ENCODE results near the gene PPP2CA.
"Not testable (repeated sequence)": the region's sequence is repeated elsewhere in the genome, so short reads cannot be mapped to it uniquely, and the experiment has no call there.

DNA sequence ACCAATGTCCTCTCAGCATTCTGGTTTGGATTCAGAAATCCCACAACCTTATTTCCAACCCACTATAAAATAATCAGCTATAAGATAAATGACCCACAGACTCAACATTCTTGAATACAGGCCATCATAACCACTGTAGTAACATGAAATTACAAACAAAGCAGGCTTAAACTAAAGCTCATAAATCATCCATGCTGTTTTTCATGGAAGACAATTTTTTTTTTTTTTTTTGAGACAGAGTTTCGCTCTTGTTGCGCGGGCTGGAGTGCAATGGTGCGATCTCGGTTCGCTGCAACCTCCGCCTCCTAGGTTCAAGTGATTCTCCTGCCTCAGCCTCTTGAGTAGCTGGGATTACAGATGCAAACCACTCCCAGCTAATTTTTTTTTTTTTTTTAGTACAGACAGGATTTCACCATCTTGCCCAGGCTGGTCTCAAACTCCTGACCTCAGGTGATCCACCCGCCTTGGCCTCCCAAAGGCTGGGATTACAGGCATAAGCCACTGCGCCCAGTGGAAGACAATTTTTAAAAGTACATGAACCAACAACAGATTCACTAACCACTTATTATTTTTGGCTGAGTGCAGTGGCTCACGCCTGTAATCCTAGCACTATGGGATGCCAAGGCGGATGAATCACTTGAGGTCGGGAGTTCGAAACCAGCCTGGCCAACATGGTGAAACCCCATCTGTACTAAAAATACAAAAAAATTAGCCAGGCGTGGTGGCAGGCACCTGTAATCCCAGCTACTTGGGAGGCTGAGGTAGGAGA lies 14.4 kb downstream of the PPP2CA start:
- not testable (repeated sequence) for TF ChIP-seq POLR2AphosphoS5 (IDR thresholded peaks at IDR 0.05)
- TF ChIP-seq, protein P1, sequence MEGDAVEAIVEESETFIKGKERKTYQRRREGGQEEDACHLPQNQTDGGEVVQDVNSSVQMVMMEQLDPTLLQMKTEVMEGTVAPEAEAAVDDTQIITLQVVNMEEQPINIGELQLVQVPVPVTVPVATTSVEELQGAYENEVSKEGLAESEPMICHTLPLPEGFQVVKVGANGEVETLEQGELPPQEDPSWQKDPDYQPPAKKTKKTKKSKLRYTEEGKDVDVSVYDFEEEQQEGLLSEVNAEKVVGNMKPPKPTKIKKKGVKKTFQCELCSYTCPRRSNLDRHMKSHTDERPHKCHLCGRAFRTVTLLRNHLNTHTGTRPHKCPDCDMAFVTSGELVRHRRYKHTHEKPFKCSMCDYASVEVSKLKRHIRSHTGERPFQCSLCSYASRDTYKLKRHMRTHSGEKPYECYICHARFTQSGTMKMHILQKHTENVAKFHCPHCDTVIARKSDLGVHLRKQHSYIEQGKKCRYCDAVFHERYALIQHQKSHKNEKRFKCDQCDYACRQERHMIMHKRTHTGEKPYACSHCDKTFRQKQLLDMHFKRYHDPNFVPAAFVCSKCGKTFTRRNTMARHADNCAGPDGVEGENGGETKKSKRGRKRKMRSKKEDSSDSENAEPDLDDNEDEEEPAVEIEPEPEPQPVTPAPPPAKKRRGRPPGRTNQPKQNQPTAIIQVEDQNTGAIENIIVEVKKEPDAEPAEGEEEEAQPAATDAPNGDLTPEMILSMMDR (IDR thresholded peaks at IDR 0.05 in 8 of 11, conservative IDR thresholded peaks at IDR 0.05 in 3 of 11): not testable (repeated sequence)

Data from spleen (tissue), 7 donors.